Measurements from ENCODE around the gene GPHA2. TPM values are rescaled to one million over a fixed set of nuclear protein-coding genes. Genes with fewer than 3 reads are reported as not detected.
A peak's percentile ranks its signal among the peaks of the same experiment; 100 is the strongest.

The GPHA2 gene
- total RNA-seq, 1 donor from 2014 or later, result 0.85 TPM

GRCh38 chr11:64888729-64889511 is 46.8 kb downstream of the GPHA2 start:
- no peaks in the 10 kb centered on the region for H3K27me3 Mint-ChIP-seq
- TF ChIP-seq CTCF (conservative IDR thresholded peaks at IDR 0.05), result no peak
- H3K27ac Mint-ChIP-seq, result peak overlapping the region; percentile 74
- DNase-seq (ENCODE audit: extremely low spot score, unreplicated experiment), result no peak
- H3K36me3 Mint-ChIP-seq, result no peaks in the 10 kb centered on the region
- peak overlapping the region; percentile 44 for H3K4me3 Mint-ChIP-seq
- no peaks in the 10 kb centered on the region for H3K9me3 Mint-ChIP-seq
- peaks cover 20% of the 10 kb centered on the region for H3K4me1 Mint-ChIP-seq (ENCODE audit: unreplicated experiment)

- no peak for TF ChIP-seq CTCF (conservative IDR thresholded peaks at IDR 0.05)
- Mint-ChIP-seq H3K9me3 (no peaks in the 10 kb centered on the region), H3K27me3 (no peaks in the 10 kb centered on the region), H3K27ac (peak overlapping the region; percentile 88), H3K36me3 (no peaks in the 10 kb centered on the region), H3K4me1 (ENCODE audit: unreplicated experiment) (peaks cover 20% of the 10 kb centered on the region), H3K4me3 (peak overlapping the region; percentile 86)
- no peak for DNase-seq (ENCODE audit: extremely low spot score, unreplicated experiment)
Observed at GRCh38 chr11:64888406-64888728, 47.3 kb downstream of the GPHA2 start.

GRCh38 chr11:64887757-64888405 is 47.8 kb downstream of the GPHA2 start:
- no peaks in the 10 kb centered on the region for H3K9me3 Mint-ChIP-seq
- peak overlapping the region; percentile 86 for H3K4me3 Mint-ChIP-seq
- peak; percentile 88 for DNase-seq (ENCODE audit: extremely low spot score, unreplicated experiment)
- no peaks in the 10 kb centered on the region for H3K27me3 Mint-ChIP-seq
- no peaks in the 10 kb centered on the region for H3K36me3 Mint-ChIP-seq
- peaks cover 20% of the 10 kb centered on the region for H3K4me1 Mint-ChIP-seq (ENCODE audit: unreplicated experiment)
- peak overlapping the region; percentile 88 for H3K27ac Mint-ChIP-seq
- TF ChIP-seq CTCF (conservative IDR thresholded peaks at IDR 0.05), result peak; percentile 100

GRCh38 chr11:64887234-64887756 is 48.4 kb downstream of the GPHA2 start:
- Mint-ChIP-seq H3K9me3 (no peaks in the 10 kb centered on the region), H3K4me3 (peak overlapping the region; percentile 42), H3K4me1 (ENCODE audit: unreplicated experiment) (peaks cover 19% of the 10 kb centered on the region), H3K27ac (peak overlapping the region; percentile 20), H3K36me3 (no peaks in the 10 kb centered on the region), H3K27me3 (no peaks in the 10 kb centered on the region)
- no peak for TF ChIP-seq CTCF (conservative IDR thresholded peaks at IDR 0.05)
- DNase-seq (ENCODE audit: extremely low spot score, unreplicated experiment), result no peak

GRCh38 chr11:64885367-64886286 is 50.1 kb downstream of the GPHA2 start:
- no peak for TF ChIP-seq CTCF (conservative IDR thresholded peaks at IDR 0.05)
- Mint-ChIP-seq H3K9me3 (no peaks in the 10 kb centered on the region), H3K4me1 (ENCODE audit: unreplicated experiment) (peaks cover 24% of the 10 kb centered on the region), H3K27me3 (no peaks in the 10 kb centered on the region), H3K4me3 (no peak overlapping the region), H3K27ac (peak overlapping the region; percentile 43), H3K36me3 (no peaks in the 10 kb centered on the region)
- no peak for DNase-seq (ENCODE audit: extremely low spot score, unreplicated experiment)

All from type B pancreatic cell (in vitro differentiated cells).